Stomach (tissue), 4 donors: ENCODE measurements around the gene MEGF6.

Experiments
- CTCF ChIP-seq, 7 experiments: fragments of 450-650 bp in 4 of 7; fragments of 200-600 bp in 3 of 7; sonication (generic) in 3 of 7; IDR thresholded peaks; one replicate each; pipeline ENCODE4 v1.5.1; 2016 to 2019; ENCODE audit warnings: antibody characterized with exemption in 7 of 7, control low read depth in 2 of 7, mild to moderate bottlenecking in 1 of 7
- POLR2AphosphoS5 ChIP-seq, 3 donors: sonication (generic); formaldehyde crosslinking; IDR thresholded peaks; one replicate each; pipeline ENCODE4 v1.6.1; 2016; ENCODE audit warnings: antibody characterized with exemption in 3 of 3

DNA sequence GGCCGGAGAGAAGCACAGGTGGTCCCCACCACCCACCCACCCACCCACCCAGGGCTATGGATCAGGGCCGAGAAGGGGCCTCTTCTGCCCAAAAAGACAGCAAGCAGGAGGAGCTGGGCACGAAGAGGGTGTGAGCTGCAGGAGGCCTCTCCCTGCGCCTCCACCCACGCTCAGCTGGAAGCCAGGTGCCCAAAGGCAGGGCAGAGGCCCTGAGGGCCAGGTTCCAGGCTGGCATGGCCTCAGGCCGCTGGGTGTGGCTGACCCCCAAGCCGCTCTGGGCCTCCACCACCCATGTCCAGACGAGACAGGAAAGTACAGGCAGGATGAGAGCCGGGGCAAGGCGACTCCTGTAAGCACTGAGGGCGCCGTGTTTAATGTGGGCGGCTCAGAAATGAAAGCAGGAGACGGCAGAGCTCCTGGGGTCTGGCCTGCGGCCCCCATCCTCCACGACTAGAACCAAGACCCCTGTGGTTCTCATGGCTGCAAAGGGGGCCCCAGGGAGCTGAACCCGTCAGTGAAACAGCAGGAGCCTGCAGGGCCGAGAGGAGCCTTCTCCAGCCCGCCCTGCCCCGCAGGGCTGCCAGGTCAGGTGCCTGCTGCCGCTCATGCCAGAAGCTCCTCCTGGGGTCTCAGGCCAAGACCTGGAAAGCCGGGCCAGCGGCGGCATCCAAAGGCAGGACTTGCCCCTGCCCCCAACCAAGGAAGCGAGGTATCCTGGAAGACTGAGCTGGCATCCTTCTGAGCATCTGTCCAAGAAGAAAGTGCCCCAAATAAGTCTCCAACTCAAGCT, 56.0 kb downstream of the MEGF6 start:
- no peak for TF ChIP-seq POLR2AphosphoS5 (IDR thresholded peaks at IDR 0.05)
- no peak for TF ChIP-seq CTCF (IDR thresholded peaks at IDR 0.05)
